HUES48 (cell line): Measurements from ENCODE around the gene SMR3B.

ENCODE experiments used
- H3K27ac ChIP-seq: one replicate; pipeline ENCODE4 v1.7.0; 2013; ENCODE audit warnings: low read depth, low read length, inconsistent platforms
- H3K27me3 ChIP-seq: 2 replicates; pipeline ENCODE4 v1.6.1; 2013; ENCODE audit warnings: mild to moderate bottlenecking, low read length; ENCODE audit not compliant: control insufficient read depth, insufficient read depth
- H3K36me3 ChIP-seq: 2 replicates; pipeline ENCODE4 v1.6.1; 2013; ENCODE audit warnings: low read length; ENCODE audit not compliant: control insufficient read depth, insufficient read depth
- H3K4me1 ChIP-seq: 2 replicates; pipeline ENCODE4 v1.6.1; 2013; ENCODE audit warnings: mild to moderate bottlenecking, low read length; ENCODE audit not compliant: control insufficient read depth, insufficient read depth
- H3K4me3 ChIP-seq: 2 replicates; pipeline ENCODE4 v1.5.1; 2013; ENCODE audit warnings: mild to moderate bottlenecking, low read depth, low read length
- H3K9ac ChIP-seq: 2 replicates; pipeline ENCODE4 v1.6.1; 2013; ENCODE audit warnings: mild to moderate bottlenecking, low read depth, low read length, moderate library complexity
- H3K9me3 ChIP-seq: 2 replicates; pipeline ENCODE4 v1.6.1; 2013; ENCODE audit warnings: low read length; ENCODE audit not compliant: control insufficient read depth, insufficient read depth

Gene SMR3B

DNA sequence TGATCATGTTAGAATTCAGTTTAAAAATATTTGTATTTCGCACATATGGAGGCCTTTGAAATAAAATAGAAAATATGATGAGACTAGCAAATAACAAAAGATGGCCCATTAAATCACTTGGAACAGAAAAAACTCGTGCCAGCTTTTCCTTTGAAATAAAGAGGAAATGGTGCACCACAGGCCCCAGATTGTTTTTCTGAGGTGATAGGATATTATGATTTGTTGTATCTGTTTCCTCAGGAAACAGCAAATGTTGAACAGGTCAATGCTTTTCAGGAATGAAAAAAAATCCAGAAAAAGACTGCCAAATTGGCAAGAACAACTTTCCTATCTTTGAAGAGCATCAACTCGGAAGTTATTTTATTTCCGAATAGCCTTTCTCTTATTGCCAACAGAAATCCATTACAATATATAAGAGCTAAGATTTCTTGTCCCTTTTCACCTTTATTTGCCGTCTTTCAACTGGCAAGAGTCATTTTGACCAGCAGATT lies at the start of gene SMR3B:
TSS of gene SMR3B (plus strand) at position 441 of the 491 bp plus-strand sequence. CDS start 1,380 bp downstream, outside the sequence.
- H3K9me3 ChIP-seq, result no peaks in the 10 kb centered on the region
- H3K27me3 ChIP-seq, result no peaks in the 10 kb centered on the region
- no peaks in the 10 kb centered on the region for H3K36me3 ChIP-seq
- no peak within 1 kb of the TSS for H3K27ac ChIP-seq
- H3K9ac ChIP-seq, result no peak within 1 kb of the TSS
- H3K4me3 ChIP-seq, result no peak within 1 kb of the TSS
- no peaks in the 10 kb centered on the region for H3K4me1 ChIP-seq

DNA sequence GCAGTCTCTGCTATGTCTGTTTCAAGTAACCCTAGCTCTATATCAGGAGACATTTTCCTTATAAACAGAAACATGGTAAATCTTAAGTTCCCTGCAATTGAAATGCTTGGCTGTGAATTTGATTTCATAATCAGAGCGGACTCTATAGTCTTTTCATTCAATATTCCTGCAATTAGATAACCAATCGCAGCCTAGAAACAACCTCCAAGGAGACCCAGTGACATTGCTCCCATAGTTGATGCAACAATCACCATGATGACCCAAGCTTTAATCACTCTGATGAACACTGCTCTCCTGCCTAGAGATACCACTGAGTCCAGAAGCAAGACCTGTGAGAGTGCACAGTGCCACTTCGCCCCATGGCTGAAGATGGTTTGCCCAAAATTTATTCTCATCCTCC lies 48.2 kb upstream of the SMR3B start, which contains the start of gene CABS1:
TSS of gene CABS1 (plus strand) at position 301 of the 400 bp plus-strand sequence. CDS start at position 360, 59 bp downstream.
- H3K27me3 ChIP-seq, result no peaks in the 10 kb centered on the region
- no peak within 1 kb of the TSS for H3K27ac ChIP-seq
- H3K9ac ChIP-seq, result no peak within 1 kb of the TSS
- H3K4me3 ChIP-seq, result no peak within 1 kb of the TSS
- no peaks in the 10 kb centered on the region for H3K9me3 ChIP-seq
- no peaks in the 10 kb centered on the region for H3K36me3 ChIP-seq
- no peaks in the 10 kb centered on the region for H3K4me1 ChIP-seq

DNA sequence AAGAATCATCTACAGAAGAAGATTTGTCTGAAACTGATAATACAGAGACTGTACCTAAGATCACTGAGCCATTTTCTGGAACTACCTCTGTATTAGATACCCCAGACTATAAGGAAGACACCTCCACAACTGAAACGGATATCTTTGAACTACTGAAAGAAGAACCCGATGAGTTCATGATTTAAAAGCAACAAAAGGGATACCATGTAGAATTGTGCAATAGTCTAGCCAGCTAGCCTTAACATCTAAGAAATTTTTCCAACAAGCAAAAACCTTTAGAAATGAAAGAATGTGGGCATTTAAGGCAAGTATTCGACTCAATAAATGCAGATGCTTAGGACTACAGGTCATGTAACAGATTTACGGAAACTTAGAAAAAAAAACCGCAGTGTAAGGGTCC lies 46.9 kb upstream of the SMR3B start:
- Histone ChIP-seq H3K4me3 (no peak overlapping the region), H3K9ac (no peak overlapping the region), H3K27ac (no peak overlapping the region), H3K9me3 (no peaks in the 10 kb centered on the region), H3K4me1 (no peaks in the 10 kb centered on the region), H3K27me3 (no peaks in the 10 kb centered on the region), H3K36me3 (no peaks in the 10 kb centered on the region)

DNA sequence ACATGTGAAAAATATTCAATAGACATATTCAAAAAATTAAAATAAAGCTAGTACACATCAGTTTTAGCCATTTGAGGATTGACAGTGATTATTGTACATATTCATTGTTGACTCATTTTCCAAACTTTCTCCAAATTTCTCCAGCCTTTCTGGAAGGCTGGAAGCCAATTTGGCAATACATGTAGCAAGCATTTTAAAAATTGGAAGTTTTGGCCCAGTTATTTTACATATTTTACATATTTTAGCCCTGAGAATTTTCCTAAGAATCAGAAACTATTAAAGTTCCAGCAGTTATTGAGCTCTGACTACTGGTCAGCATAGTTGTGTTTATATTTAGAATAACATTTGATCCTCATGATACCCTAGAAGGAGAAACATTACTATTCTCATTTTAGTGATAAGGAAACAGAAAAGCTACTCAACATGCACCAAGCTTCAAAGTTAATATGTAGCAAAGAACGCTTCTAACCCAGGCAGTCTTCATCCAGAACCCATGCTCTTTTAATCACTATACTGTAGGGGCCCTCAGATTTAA lies 45.0 kb upstream of the SMR3B start:
- Histone ChIP-seq H3K36me3 (no peaks in the 10 kb centered on the region), H3K9ac (no peak overlapping the region), H3K4me3 (no peak overlapping the region), H3K4me1 (no peaks in the 10 kb centered on the region), H3K27ac (no peak overlapping the region), H3K9me3 (no peaks in the 10 kb centered on the region), H3K27me3 (no peaks in the 10 kb centered on the region)

DNA sequence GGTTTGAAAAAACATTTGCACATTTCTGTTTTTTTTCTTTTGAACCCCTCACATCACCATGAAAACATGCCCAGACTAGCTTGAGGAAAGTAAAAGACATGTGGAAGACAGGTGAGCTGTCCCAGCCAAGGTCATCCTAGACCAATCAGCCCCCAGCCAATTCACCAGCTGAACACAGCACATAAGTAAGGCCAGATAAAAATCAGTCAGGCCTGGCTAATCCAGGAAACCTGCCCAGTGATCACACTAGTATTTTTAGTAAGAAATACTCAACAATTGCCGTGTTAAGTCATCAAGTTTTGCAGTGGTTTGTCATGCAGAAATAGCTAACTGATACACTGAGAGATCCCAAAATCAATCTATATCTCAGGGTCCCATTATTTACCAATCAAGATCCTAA lies 26.7 kb upstream of the SMR3B start:
- H3K4me1 ChIP-seq, result no peaks in the 10 kb centered on the region; the same call in 1 of the 2 replicates
- H3K27me3 ChIP-seq, result no peaks in the 10 kb centered on the region
- no peak overlapping the region for H3K27ac ChIP-seq
- H3K36me3 ChIP-seq, result no peaks in the 10 kb centered on the region
- no peak overlapping the region for H3K9ac ChIP-seq
- H3K4me3 ChIP-seq, result no peak overlapping the region
- no peaks in the 10 kb centered on the region for H3K9me3 ChIP-seq

DNA sequence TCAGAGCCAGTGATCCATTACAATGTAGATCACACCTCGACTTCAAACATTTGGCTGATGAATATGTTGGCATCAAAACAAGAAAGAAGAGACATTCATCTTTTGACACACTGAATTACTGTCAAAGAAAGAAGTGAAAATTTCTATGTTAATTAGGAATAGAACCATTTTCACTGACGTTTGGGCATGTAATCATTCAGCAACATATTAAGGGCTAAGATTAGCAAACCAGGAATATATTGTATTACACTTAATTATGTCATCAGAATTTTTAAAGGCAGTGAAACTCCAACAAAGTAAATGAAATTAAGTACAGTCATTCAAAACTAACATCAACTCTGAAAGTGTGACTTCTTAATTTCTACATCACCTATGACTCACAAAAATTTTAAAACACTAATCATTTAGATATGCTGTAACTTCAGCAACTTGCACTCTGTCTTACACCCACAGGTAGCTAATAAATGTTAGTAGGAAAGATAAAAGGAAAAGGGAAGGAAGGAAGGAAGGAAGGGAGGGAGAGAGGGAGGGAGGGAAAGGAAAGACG lies 23.7 kb upstream of the SMR3B start:
- H3K4me3 ChIP-seq, result no peak overlapping the region
- no peaks in the 10 kb centered on the region for H3K36me3 ChIP-seq
- no peak overlapping the region for H3K27ac ChIP-seq
- no peaks in the 10 kb centered on the region for H3K9me3 ChIP-seq
- no peaks in the 10 kb centered on the region for H3K27me3 ChIP-seq
- no peaks in the 10 kb centered on the region; the same call in 1 of the 2 replicates for H3K4me1 ChIP-seq
- no peak overlapping the region for H3K9ac ChIP-seq

DNA sequence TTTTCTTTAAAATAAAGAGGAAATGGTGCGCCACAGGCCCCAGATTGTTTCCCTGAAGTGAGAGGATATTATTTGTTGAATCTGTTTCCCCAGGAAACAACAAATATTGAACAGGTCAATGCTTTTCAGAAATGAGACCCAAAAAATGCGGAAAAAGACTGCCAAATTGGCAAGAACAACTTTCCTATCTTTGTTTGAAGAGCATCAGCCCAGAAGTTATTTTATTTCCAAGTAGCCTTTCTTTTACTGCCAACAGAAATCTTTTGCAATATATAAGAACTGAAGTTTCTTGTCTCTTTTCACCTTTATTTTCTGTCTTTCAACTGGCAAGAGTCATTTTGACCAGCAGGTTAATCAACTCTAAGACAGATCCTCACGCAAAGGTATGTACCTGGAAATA lies 22.5 kb upstream of the SMR3B start, which contains the start of gene SMR3A:
TSS of gene SMR3A (plus strand) at position 301 of the 400 bp plus-strand sequence. CDS start 1,356 bp downstream, outside the sequence.
- Histone ChIP-seq H3K4me3 (no peak within 1 kb of the TSS), H3K9me3 (no peaks in the 10 kb centered on the region), H3K9ac (no peak within 1 kb of the TSS), H3K36me3 (no peaks in the 10 kb centered on the region), H3K27me3 (no peaks in the 10 kb centered on the region), H3K27ac (no peak within 1 kb of the TSS), H3K4me1 (no peaks in the 10 kb centered on the region)

DNA sequence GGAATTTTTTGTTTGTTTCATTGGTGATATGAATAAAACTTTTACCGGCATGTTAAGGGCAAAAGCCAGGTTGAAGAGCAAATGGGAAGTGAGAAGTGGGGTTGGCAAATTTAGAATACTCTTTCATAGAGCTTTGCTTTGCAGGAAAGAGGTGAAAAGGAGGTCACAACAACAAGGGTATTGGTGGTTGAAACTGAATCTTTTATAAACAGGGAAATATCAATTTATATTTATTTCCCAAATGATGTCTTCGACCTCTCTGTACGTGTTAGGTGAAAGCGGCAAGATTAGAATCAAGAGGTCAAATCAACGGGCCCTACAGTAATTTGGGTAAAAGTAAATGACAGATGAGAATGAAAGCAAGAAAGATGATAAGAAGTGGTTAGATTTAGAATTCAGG lies 18.9 kb upstream of the SMR3B start:
- Histone ChIP-seq H3K4me1 (no peaks in the 10 kb centered on the region), H3K27me3 (no peaks in the 10 kb centered on the region), H3K36me3 (no peaks in the 10 kb centered on the region), H3K27ac (no peak overlapping the region), H3K9me3 (no peaks in the 10 kb centered on the region), H3K4me3 (no peak overlapping the region), H3K9ac (no peak overlapping the region)

DNA sequence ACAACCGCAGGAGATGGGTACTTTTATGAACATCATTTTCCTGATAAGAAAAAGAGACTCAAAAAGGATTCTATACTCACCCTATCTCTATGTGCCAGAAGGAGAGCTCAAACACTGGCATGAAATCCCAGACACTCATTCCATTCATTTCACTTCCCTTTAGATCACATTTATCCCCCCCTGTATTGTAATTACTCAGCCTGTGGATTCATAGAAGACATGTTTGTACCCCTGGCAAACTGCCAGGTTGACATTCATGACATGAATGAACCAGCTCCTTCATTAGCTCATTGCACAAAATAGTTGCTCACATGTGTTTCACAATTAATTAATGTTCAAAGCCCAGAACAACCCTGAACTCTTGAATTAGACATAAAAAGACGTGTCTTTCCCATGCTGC lies 17.5 kb upstream of the SMR3B start:
- Histone ChIP-seq H3K4me3 (no peak overlapping the region), H3K27ac (no peak overlapping the region), H3K9me3 (no peaks in the 10 kb centered on the region), H3K4me1 (no peaks in the 10 kb centered on the region), H3K27me3 (no peaks in the 10 kb centered on the region), H3K36me3 (no peaks in the 10 kb centered on the region), H3K9ac (no peak overlapping the region)

DNA sequence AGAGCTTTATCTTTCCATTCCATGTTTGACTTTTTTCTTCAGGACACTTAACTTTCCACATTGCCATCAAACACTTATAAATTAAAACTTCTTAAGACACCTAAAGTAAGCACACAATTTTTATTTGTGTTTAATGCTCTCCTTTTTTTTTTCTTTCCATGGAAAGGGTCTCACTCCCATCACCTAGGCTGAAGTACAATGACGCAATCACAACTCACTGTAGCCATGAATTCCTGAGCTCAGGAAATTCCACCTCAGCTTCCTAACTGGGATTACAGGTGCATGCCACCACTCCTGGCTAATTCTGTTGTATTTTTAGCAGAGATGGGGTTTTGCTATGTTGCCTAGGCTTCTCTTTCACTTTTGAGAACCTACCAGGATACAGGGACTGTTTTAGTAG lies 15.1 kb upstream of the SMR3B start:
- Histone ChIP-seq H3K4me1 (no peaks in the 10 kb centered on the region), H3K9me3 (no peaks in the 10 kb centered on the region), H3K4me3 (no peak overlapping the region), H3K27ac (no peak overlapping the region), H3K36me3 (no peaks in the 10 kb centered on the region), H3K9ac (no peak overlapping the region), H3K27me3 (no peaks in the 10 kb centered on the region)

DNA sequence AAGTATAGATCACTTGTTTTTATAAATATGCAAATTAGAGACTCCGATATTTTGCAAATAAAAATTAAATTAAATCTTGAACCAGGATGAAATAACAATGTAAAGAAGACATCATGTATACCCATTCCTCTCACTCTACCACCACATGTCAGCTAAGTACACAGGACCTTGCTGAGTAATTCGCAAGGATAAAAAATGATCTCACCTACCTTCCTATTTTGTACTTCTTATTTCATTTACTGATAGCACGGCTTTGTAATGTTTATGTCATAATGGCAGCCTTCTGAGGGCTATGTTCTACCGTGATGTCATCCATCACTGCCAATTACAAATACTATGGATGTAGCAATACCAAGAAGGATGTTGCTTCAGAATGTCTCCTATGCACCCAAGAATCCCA lies 10.9 kb upstream of the SMR3B start:
- H3K36me3 ChIP-seq, result no peaks in the 10 kb centered on the region
- H3K4me3 ChIP-seq, result no peak overlapping the region
- no peaks in the 10 kb centered on the region for H3K4me1 ChIP-seq
- no peak overlapping the region for H3K27ac ChIP-seq
- H3K9me3 ChIP-seq, result no peaks in the 10 kb centered on the region
- no peaks in the 10 kb centered on the region for H3K27me3 ChIP-seq
- no peak overlapping the region for H3K9ac ChIP-seq
